ENCODE measurements around the gene KRTAP12-3. TPM values are rescaled to one million over a fixed set of nuclear protein-coding genes. Genes with fewer than 3 reads are reported as not detected.
"Not testable (repeated sequence)": the region's sequence is repeated elsewhere in the genome, so short reads cannot be mapped to it uniquely, and the experiment has no call there.

The KRTAP12-3 gene
- total RNA-seq, 1 donor from 2014 or later = not detected

DNA sequence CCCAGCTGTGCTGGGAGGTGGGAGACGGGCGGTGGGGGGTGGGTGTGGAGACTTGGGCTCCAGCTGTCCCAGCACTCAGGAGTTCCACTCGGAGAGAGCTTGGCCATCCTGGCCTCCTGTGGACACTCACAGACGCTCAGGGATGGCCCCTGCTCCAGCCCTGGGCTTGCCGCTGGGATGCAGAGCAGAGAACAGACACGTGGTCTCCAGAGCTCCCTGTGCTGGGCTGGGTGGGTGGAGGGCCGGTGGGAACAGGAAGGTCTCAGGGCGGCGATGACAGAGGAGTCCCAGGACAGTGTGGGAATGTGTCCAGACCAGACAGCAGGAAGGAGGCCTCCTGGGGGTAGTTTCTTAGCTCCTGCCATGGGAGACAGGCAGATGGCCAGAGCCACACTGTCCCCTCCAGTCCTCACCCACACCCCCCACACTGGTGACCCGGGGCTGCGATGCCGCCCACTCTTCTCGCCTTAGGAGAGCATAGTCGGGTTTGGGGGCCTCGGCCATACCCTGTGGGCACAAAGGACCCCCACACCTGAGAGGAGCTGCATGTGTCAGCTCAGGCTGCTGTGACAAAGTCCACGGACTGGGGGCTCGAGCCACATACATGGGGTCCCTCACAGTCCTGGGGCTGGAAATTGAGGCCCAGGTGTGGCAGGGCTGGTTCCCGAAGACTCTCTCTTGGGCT is 28.9 kb upstream of the KRTAP12-3 start:
- peaks cover 52% of the 10 kb centered on the region for H3K9me3 ChIP-seq (replicated peaks)
- H3K27me3 ChIP-seq (ENCODE audit: low read depth) = peaks cover 29% of the 10 kb centered on the region
- H3K4me3 ChIP-seq = no peak overlapping the region
- peaks cover 17% of the 10 kb centered on the region for H3K4me1 ChIP-seq
- no peak for DNase-seq
- H3K27ac ChIP-seq (replicated peaks) = no peak overlapping the region
- no peaks in the 10 kb centered on the region for H3K36me3 ChIP-seq
- intact Hi-C loops (cut with micrococcal nuclease) = no loop called here
- TF ChIP-seq, protein P1, sequence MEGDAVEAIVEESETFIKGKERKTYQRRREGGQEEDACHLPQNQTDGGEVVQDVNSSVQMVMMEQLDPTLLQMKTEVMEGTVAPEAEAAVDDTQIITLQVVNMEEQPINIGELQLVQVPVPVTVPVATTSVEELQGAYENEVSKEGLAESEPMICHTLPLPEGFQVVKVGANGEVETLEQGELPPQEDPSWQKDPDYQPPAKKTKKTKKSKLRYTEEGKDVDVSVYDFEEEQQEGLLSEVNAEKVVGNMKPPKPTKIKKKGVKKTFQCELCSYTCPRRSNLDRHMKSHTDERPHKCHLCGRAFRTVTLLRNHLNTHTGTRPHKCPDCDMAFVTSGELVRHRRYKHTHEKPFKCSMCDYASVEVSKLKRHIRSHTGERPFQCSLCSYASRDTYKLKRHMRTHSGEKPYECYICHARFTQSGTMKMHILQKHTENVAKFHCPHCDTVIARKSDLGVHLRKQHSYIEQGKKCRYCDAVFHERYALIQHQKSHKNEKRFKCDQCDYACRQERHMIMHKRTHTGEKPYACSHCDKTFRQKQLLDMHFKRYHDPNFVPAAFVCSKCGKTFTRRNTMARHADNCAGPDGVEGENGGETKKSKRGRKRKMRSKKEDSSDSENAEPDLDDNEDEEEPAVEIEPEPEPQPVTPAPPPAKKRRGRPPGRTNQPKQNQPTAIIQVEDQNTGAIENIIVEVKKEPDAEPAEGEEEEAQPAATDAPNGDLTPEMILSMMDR (IDR thresholded peaks at IDR 0.05; ENCODE audit: borderline replicate concordance) = no peak

DNA sequence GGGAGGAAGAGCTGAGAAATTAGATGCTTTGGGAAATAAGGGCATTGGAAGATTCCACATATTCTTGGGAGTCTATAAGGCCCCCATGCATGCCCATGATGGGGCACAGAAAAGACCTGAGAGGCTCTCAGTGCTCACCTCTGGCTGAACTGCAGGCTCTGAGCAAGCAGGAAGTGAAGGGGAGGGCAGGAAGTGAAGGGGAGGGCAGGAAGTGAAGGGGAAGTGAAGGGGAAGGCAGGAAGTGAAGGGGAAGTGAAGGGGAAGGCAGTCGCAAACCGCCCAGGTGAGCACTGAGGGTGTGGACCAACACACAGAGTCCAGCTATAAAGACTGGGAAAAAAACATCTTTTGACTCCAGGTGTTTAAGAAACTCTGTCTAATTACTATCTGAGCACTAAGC is 27.3 kb upstream of the KRTAP12-3 start:
- TF ChIP-seq, protein P1 (IDR thresholded peaks at IDR 0.05; ENCODE audit: borderline replicate concordance) = no peak
- intact Hi-C loops (cut with micrococcal nuclease) = no loop called here
- Histone ChIP-seq H3K4me1 (peaks cover 17% of the 10 kb centered on the region), H3K27ac (replicated peaks) (no peak overlapping the region), H3K9me3 (replicated peaks) (peaks cover 38% of the 10 kb centered on the region), H3K4me3 (no peak overlapping the region), H3K27me3 (ENCODE audit: low read depth) (peaks cover 29% of the 10 kb centered on the region), H3K36me3 (no peaks in the 10 kb centered on the region)
- no peak for DNase-seq

GRCh38 chr21:44632067-44632466 is 25.7 kb upstream of the KRTAP12-3 start:
- peaks cover 32% of the 10 kb centered on the region for H3K27me3 ChIP-seq (ENCODE audit: low read depth)
- H3K9me3 ChIP-seq (replicated peaks) = peaks cover 38% of the 10 kb centered on the region
- H3K36me3 ChIP-seq = no peaks in the 10 kb centered on the region
- no peak overlapping the region for H3K27ac ChIP-seq (replicated peaks)
- peaks cover 6% of the 10 kb centered on the region for H3K4me1 ChIP-seq
- no peak for DNase-seq
- no peak overlapping the region for H3K4me3 ChIP-seq
- TF ChIP-seq, protein P1 (IDR thresholded peaks at IDR 0.05; ENCODE audit: borderline replicate concordance) = no peak
- intact Hi-C loops (cut with micrococcal nuclease) = no loop called here

GRCh38 chr21:44636209-44637017 is 21.3 kb upstream of the KRTAP12-3 start:
- H3K36me3 ChIP-seq = no peaks in the 10 kb centered on the region
- peaks cover 31% of the 10 kb centered on the region for H3K9me3 ChIP-seq (replicated peaks)
- H3K4me1 ChIP-seq = no peaks in the 10 kb centered on the region
- no peak overlapping the region for H3K27ac ChIP-seq (replicated peaks)
- DNase-seq = no peak
- intact Hi-C loops (cut with micrococcal nuclease) = no loop called here
- TF ChIP-seq, protein P1 (IDR thresholded peaks at IDR 0.05; ENCODE audit: borderline replicate concordance) = no peak
- H3K27me3 ChIP-seq (ENCODE audit: low read depth) = peaks cover 35% of the 10 kb centered on the region
- no peak overlapping the region for H3K4me3 ChIP-seq

DNA sequence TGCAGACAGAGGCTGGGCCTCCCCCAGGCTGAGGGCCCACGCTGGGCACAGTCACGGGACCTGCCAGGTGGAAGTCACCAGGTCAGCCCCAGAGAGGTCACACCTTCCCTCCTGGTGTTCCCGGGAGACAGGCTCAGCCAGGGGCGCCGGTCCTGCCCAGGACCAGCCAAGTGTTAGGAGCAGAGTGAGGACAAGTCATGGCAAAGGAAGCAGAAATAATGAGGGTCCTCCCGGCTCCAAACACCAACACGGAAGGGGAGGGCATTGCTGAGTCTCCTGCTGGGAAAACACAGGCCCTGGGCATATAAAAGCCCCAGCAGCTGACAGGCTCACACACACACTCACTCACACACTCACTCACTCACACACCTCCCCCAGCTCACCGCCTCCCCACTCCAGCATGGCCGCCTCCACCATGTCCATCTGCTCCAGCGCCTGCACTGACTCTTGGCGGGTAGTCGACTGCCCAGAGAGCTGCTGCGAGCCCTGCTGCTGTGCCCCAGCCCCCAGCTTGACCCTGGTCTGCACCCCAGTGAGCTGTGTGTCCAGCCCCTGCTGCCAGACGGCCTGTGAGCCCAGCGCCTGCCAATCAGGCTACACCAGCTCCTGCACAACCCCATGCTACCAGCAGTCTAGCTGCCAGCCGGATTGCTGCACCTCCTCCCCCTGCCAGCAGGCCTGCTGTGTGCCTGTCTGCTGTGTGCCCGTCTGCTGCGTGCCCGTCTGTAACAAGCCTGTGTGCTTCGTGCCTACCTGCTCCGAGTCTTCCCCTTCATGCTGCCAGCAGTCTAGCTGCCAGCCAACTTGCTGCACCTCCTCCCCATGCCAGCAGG is 20.5 kb upstream of the KRTAP12-3 start, which contains the start of gene KRTAP10-10:
TSS of gene KRTAP10-10 (plus strand) at position 339 of the 833 bp plus-strand sequence. CDS start at position 401, 62 bp downstream.
- intact Hi-C loops (cut with micrococcal nuclease) = no loop called here
- Histone ChIP-seq H3K4me3 (no peak within 1 kb of the TSS), H3K27me3 (ENCODE audit: low read depth) (peaks cover 35% of the 10 kb centered on the region), H3K36me3 (no peaks in the 10 kb centered on the region), H3K27ac (replicated peaks) (no peak within 1 kb of the TSS), H3K4me1 (no peaks in the 10 kb centered on the region), H3K9me3 (replicated peaks) (peaks cover 28% of the 10 kb centered on the region)
- TF ChIP-seq, protein P1 (IDR thresholded peaks at IDR 0.05; ENCODE audit: borderline replicate concordance) = no peak
- no peak for DNase-seq

DNA sequence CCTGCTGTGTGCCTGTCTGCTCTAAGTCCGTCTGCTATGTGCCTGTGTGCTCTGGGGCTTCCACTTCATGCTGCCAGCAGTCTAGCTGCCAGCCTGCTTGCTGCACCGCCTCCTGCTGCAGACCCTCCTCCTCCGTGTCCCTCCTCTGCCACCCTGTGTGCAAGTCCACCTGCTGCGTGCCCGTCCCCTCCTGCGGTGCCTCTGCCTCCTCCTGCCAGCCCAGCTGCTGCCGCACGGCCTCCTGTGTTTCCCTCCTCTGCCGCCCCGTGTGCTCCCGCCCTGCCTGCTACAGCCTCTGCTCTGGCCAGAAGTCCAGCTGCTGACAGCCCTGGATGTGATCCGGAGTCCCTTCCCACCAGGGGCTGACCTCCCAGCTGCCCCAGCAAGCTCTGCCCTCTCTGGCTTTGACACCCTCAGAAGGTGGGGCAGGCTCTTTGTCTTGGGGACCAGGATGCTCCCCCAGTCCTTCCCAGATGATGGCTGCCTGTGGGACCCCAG is 19.8 kb upstream of the KRTAP12-3 start:
- H3K36me3 ChIP-seq; H3K4me1 ChIP-seq; intact Hi-C loops (cut with micrococcal nuclease); DNase-seq; H3K4me3 ChIP-seq; H3K27ac ChIP-seq (replicated peaks): not testable (repeated sequence)
- Histone ChIP-seq H3K9me3 (replicated peaks) (peaks cover 21% of the 10 kb centered on the region), H3K27me3 (ENCODE audit: low read depth) (peaks cover 35% of the 10 kb centered on the region)

DNA sequence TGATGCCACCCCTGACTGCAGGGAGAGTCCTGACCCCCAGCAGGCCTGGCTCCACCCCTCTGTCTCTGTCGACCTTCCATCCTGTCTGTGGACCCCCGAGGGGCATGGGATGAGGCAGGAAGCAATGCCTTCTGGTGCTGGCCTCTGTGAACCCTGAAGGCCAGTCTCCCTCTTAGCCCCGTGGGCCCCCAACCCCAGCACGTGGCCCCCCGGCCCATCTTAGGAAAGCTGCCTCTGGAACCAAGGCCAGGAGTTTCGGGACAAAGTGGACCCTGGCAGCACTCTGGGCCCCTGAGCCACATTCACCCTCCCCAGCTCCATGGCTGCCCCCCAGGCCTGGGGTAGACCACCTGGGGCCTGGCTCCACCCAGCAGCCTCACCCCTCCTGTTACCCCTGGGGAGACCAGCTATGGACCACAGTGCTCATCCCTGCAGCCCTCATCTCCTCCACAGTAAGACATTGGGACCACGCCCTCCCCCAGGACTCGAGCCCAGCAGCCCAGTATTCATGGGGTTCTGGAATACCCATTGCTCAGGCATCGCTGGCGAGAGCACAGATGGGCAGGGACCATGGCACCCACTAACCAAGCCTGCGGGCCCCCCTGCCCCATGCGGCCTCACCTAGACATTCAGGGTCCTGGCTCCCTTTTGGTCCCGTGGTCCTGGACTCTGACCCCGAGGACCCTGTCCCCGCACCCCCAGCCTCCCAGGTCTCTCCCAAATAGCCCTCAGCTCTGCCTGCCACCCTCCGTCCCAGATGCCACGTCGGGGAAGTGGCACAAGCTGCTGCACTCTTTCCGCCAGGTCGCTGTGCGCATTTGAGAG is 19.0 kb upstream of the KRTAP12-3 start:
- H3K4me3 ChIP-seq; H3K27ac ChIP-seq (replicated peaks); H3K36me3 ChIP-seq; intact Hi-C loops (cut with micrococcal nuclease); H3K4me1 ChIP-seq; DNase-seq: not testable (repeated sequence)
- H3K9me3 ChIP-seq (replicated peaks) = peaks cover 19% of the 10 kb centered on the region
- peaks cover 35% of the 10 kb centered on the region for H3K27me3 ChIP-seq (ENCODE audit: low read depth)
